ENCODE data around the gene FBXW12. TPM values are rescaled to one million over a fixed set of nuclear protein-coding genes. Genes with fewer than 3 reads are reported as not detected.

The FBXW12 gene
- total and polyA plus RNA-seq, 2 of the 8 experiments (the other 6 are each of a cell fraction or from before 2014, with no cell fraction given), result 0.35 to 0.85 TPM

DNA sequence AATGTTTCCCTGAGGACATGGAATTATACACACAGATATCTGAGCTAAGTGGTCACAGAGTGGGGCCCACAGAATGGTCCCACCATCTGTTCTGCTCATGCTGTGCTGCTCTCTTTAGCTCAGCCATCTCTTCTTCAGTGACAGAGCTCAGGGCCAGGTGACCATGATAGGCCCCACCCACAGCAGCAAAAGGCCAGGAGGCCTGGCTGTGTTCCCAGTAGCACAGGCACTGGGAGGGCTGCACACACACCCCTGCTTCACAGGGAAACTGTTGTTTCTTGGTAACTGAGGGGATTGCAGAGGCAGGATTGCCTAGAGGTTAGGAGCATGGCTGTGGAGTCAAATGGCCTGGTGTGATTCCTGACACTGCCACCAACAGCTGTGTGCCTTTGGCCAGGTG lies 4.8 kb upstream of the FBXW12 start (continued):
- TF ChIP-seq, protein P1, sequence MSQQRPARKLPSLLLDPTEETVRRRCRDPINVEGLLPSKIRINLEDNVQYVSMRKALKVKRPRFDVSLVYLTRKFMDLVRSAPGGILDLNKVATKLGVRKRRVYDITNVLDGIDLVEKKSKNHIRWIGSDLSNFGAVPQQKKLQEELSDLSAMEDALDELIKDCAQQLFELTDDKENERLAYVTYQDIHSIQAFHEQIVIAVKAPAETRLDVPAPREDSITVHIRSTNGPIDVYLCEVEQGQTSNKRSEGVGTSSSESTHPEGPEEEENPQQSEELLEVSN (IDR thresholded peaks at IDR 0.05), result no peak

Data from H1 (cell line).